Naive thymus-derived CD4-positive, alpha-beta T cell (primary cell): ENCODE data around the gene TMED4. TPM values are rescaled to one million over a fixed set of nuclear protein-coding genes. Genes with fewer than 3 reads are reported as not detected.

Experiments used
- ATAC-seq: fragments of 150-1000 bp; cut with Tn5 transposase; 2 replicates; pipeline ENCODE4 v1.10.0; 2021; ENCODE audit warnings: mild to moderate bottlenecking, moderate library complexity
- CTCF ChIA-PET: fragments of 350-600 bp; sonication (Branson Sonifier 250); formaldehyde crosslinking; loops from one replicate; lab custom pipeline; 2021; ENCODE audit warnings: antibody characterized with exemption; lab: Charles Lee
- POLR2A ChIA-PET: fragments of 350-600 bp; sonication (Branson Sonifier 250); formaldehyde crosslinking; loops from one replicate; lab custom pipeline; 2021; ENCODE audit warnings: antibody characterized with exemption, inconsistent platforms; lab: Charles Lee
- DNase-seq, 9 donors: peaks; one replicate each; pipeline versions ENCODE4 v3.0.0 to v3.0.0-alpha.2; 2020 to 2022; ENCODE audit warnings: mixed read lengths in 1 of 9
- H3K27ac ChIP-seq: one replicate; pipeline ENCODE4 v1.7.0; 2013; ENCODE audit warnings: mild to moderate bottlenecking, low read depth, low read length, moderate library complexity
- H3K27me3 ChIP-seq, 2 donors: one replicate each; pipeline ENCODE4 v1.7.0; 2013; ENCODE audit warnings: low read length in 2 of 2, mild to moderate bottlenecking in 2 of 2, moderate library complexity in 2 of 2; ENCODE audit not compliant: control insufficient read depth in 2 of 2, insufficient read depth in 2 of 2
- H3K36me3 ChIP-seq, 3 experiments: 1 replicate in 2 of 3; 2 replicates in 1 of 3; pipeline ENCODE4 v1.7.0; 2013; ENCODE audit warnings: low read length in 3 of 3, mild to moderate bottlenecking in 3 of 3, moderate library complexity in 1 of 3; ENCODE audit not compliant: insufficient read depth in 3 of 3, control insufficient read depth in 2 of 3
- H3K4me1 ChIP-seq, 2 donors: one replicate each; pipeline ENCODE4 v1.7.0; 2013; ENCODE audit warnings: low read length in 2 of 2, mild to moderate bottlenecking in 2 of 2, moderate library complexity in 1 of 2; ENCODE audit not compliant: control insufficient read depth in 2 of 2, insufficient read depth in 2 of 2
- H3K4me3 ChIP-seq: 2 replicates; pipeline ENCODE4 v1.7.0; 2013; ENCODE audit warnings: mild to moderate bottlenecking, low read length
- H3K9me3 ChIP-seq, 3 experiments: 1 replicate in 2 of 3; 2 replicates in 1 of 3; pipeline ENCODE4 v1.7.0; 2013; ENCODE audit warnings: low read length in 3 of 3; ENCODE audit not compliant: control insufficient read depth in 2 of 3
- H3K27ac Mint-ChIP-seq, 9 donors: one replicate each; pipeline ENCODE4 v1.8.0; 2020 to 2022; ENCODE audit warnings: mixed read lengths in 9 of 9, mild to moderate bottlenecking in 8 of 9, moderate library complexity in 5 of 9, inconsistent platforms in 2 of 9
- H3K27me3 Mint-ChIP-seq, 5 donors: one replicate each; pipeline ENCODE4 v1.8.0; 2021 to 2022; ENCODE audit warnings: mixed read lengths in 5 of 5, mild to moderate bottlenecking in 1 of 5
- H3K36me3 Mint-ChIP-seq, 5 donors: one replicate each; pipeline ENCODE4 v1.8.0; 2020 to 2022; ENCODE audit warnings: mixed read lengths in 5 of 5, mild to moderate bottlenecking in 3 of 5, inconsistent platforms in 1 of 5
- H3K4me1 Mint-ChIP-seq, 7 donors: one replicate each; pipeline ENCODE4 v1.8.0; 2020 to 2022; ENCODE audit warnings: mixed read lengths in 7 of 7, mild to moderate bottlenecking in 3 of 7, inconsistent platforms in 1 of 7
- H3K4me3 Mint-ChIP-seq, 10 donors: one replicate each; pipeline ENCODE4 v1.8.0; 2020 to 2022; ENCODE audit warnings: mild to moderate bottlenecking in 10 of 10, mixed read lengths in 10 of 10, moderate library complexity in 6 of 10, inconsistent platforms in 2 of 10
- H3K9me3 Mint-ChIP-seq, 11 donors: one replicate each; pipeline ENCODE4 v1.8.0; 2020 to 2022; ENCODE audit warnings: mixed read lengths in 11 of 11, mild to moderate bottlenecking in 4 of 11, inconsistent platforms in 1 of 11, moderate library complexity in 1 of 11
- intact Hi-C, 2 donors: fragments of 100-400 bp; cut with micrococcal nuclease; formaldehyde crosslinking; loops; one replicate each; pipeline ENCODE4 v1.15.1; 2023
- polyA plus RNA-seq, 2 donors: library from polyadenylated mRNA; unstranded; fragments of 300-500 nt; fragmentation: Illumina TruSeq; gene quantifications; one replicate each; pipeline ENCODE4 v1.2.3, GENCODE V29; 2021
- total RNA-seq, 6 experiments: library from RNA in 5 of 6; stranded (reverse) in 5 of 6; gene quantifications; 1 replicate in 5 of 6; 2 replicates in 1 of 6; pipeline ENCODE4 v1.2.3 and lab custom pipeline; 2021 to 2026

Gene TMED4
- total and polyA plus RNA-seq, 7 experiments from 2014 or later: 61.6 to 98.5 (median 93.7) TPM

DNA sequence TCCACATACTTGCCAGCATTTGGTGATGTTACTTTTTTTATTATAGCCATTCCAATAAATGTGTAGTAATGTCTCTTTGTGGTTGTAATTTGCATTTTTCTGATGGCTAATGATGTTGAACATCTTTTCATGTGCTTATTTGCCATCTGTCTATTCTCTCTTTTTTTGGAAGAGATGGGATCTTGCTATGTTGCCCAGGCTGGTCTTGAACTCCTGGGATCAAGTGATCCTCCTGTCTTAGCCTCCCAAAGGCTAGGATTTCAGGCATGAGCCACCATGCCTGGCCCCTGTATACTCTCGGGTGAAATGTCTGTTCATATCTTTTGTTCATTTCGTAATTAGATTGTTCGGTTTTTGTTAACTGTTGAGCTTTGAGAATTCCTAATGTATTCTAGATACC, 27.8 kb upstream of the TMED4 start:
- H3K9me3 ChIP-seq: no peaks in the 10 kb centered on the region
- H3K27ac ChIP-seq: no peak overlapping the region
- ChIA-PET CTCF (no interaction called here), POLR2A (interaction anchor here (0.9 kb wide), 1 partner anchor 26 kb away, joined by 3 read pairs; no protein-coding TSS in a partner anchor)
- ATAC-seq: no peak
- peaks cover 21 to 23% of the 10 kb centered on the region in 2 donors for H3K4me1 ChIP-seq
- no peaks in the 10 kb centered on the region for H3K27me3 ChIP-seq
- no peak overlapping the region for H3K4me3 ChIP-seq
- H3K4me1 Mint-ChIP-seq: peaks cover 9 to 61% (median 53%) of the 10 kb centered on the region in 7 donors
- H3K4me3 Mint-ChIP-seq: peak overlapping the region in 2 of 10 donors; percentile 23 to 25
- H3K27me3 Mint-ChIP-seq: peaks cover 0 to 4% (median 0%) of the 10 kb centered on the region in 5 donors
- intact Hi-C loops: no loop called here
- H3K36me3 ChIP-seq: no peaks in the 10 kb centered on the region
- H3K9me3 Mint-ChIP-seq: peaks cover 0 to 6% (median 0%) of the 10 kb centered on the region in 11 donors
- H3K27ac Mint-ChIP-seq: peak overlapping the region in 3 of 9 donors; percentile 31 to 51 (median 46)
- no peak for DNase-seq
- peaks cover 0 to 11% (median 3%) of the 10 kb centered on the region in 5 donors for H3K36me3 Mint-ChIP-seq

DNA sequence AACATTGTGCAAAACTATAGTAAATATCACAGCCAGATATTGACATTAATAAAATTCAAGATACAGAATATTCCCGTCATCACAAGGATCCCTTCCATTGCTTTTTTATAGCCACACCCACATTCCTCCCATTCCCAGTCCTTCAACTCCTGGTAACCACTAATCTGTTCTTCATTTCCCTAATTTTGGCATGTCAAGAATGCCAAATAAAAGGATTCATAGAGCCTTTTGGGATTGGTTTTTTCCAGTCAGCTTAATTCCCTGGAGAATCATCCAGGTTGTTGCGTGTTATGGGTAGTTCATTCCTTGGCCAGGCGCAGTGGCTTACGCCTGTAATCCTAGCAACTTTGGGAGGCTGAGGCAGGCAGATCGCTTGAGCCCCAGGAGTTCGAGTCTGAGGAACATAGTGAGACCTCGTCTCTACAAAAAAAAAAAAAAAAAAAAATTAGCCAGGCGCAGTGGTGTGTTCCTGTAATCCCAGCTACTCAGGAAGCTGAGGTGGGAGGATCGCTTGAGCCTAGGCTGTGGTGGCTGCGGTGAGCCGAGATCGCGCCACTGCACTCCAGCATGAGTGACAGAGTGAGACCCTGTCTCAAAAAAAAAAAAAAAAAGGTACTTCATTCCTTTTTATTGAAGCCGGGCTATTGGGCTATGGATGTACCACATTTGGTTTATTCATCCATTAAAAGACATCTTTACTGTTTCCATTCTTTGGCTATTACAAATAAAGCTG, 27.1 kb upstream of the TMED4 start:
- H3K27ac Mint-ChIP-seq: peak overlapping the region in 4 of 9 donors; percentile 6 to 72 (median 54)
- peaks cover 0 to 6% (median 0%) of the 10 kb centered on the region in 11 donors for H3K9me3 Mint-ChIP-seq
- Histone ChIP-seq H3K36me3 (no peaks in the 10 kb centered on the region), H3K4me3 (no peak overlapping the region), H3K27me3 (no peaks in the 10 kb centered on the region), H3K4me1 (peaks cover 13 to 17% of the 10 kb centered on the region in 2 donors), H3K9me3 (no peaks in the 10 kb centered on the region), H3K27ac (no peak overlapping the region)
- ChIA-PET POLR2A (interaction anchor here (0.9 to 3.7 kb wide), 2 partner anchors 26 to 28 kb away, joined by 3 to 46 read pairs; partner anchors contain the start of gene TMED4), CTCF (no interaction called here)
- peaks cover 0 to 7% (median 0%) of the 10 kb centered on the region in 5 donors for H3K36me3 Mint-ChIP-seq
- peaks cover 0 to 5% (median 0%) of the 10 kb centered on the region in 5 donors for H3K27me3 Mint-ChIP-seq
- peak overlapping the region in 7 of 10 donors; percentile 6 to 64 (median 42) for H3K4me3 Mint-ChIP-seq
- peaks cover 2 to 53% (median 48%) of the 10 kb centered on the region in 7 donors for H3K4me1 Mint-ChIP-seq
- DNase-seq: no peak
- intact Hi-C loops: no loop called here
- ATAC-seq: no peak

DNA sequence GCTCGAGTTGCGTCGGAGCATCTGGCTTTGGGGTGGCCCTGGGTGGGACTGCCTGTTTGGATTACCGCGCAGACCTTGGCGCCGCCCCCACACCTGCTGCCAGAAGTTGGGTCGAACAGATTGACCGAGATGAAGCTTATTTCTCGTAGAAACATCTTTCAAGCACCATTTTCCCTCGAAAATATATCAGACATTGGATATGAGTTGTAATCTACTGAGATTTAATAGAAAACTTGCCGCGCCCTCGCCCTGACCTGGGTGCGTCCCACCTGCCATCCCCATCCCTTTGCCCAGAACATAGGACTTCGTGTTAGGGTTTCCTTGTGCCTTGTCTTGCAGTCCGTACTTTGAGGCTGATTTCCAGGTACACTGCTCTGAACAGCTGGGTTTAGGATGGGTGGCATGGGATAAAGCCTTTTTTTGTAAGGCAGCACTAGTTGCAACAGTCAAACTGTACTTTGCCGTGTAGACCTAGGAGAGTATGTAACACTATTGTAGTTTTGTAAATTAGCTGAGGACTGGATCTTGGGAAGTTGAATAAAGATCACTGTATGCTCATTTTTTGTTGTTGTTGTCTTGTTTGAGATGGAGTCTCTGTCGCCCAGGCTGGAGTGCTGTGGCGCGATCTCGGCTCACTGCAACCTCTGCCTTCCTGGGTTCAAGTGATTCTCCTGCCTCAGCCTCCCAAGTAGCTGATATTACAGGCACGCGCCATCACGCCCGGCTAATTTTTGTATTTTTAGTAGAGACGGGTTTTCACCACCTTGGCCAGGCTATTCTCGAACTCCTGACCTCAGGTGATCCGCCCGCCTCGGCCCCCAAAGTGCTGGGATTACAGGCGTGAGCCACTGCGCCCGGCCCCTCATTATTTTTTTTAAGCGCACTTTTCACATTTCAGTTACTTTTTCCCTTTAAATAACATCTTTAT, 25.4 kb upstream of the TMED4 start:
- Histone ChIP-seq H3K4me3 (peak overlapping the region; percentile 71), H3K36me3 (no peaks in the 10 kb centered on the region), H3K4me1 (peaks cover 13 to 17% of the 10 kb centered on the region in 2 donors), H3K27ac (peak overlapping the region; percentile 93), H3K9me3 (no peaks in the 10 kb centered on the region), H3K27me3 (no peaks in the 10 kb centered on the region)
- Mint-ChIP-seq H3K4me1 (peaks cover 0 to 52% (median 44%) of the 10 kb centered on the region in 7 donors), H3K27ac (peak overlapping the region; percentile 91 to 100 (median 98)), H3K27me3 (peaks cover 0 to 16% (median 0%) of the 10 kb centered on the region in 5 donors), H3K36me3 (peaks cover 0 to 7% (median 0%) of the 10 kb centered on the region in 5 donors), H3K4me3 (peak overlapping the region; percentile 81 to 99 (median 98)), H3K9me3 (peaks cover 0 to 6% (median 0%) of the 10 kb centered on the region in 11 donors)
- ATAC-seq (no peak), DNase-seq (no peak)
- ChIA-PET CTCF (interaction anchor here (0.6 kb wide), 1 partner anchor 117 kb away, joined by 3 read pairs; the partner anchor contains the start of gene NUDCD3), POLR2A (interaction anchor here (0.7 to 3.7 kb wide), 29 partner anchors 9 to 484 kb away, joined by 3 to 59 read pairs (median 7); partner anchors contain the start of genes DDX56, H2AZ2, NUDCD3 and POLD2)
- intact Hi-C loops: loop anchor here (1.0 to 2.0 kb wide), 4 partner anchors 8 to 503 kb away; partner anchors contain the start of gene TBRG4 (in 1 of the 2)

DNA sequence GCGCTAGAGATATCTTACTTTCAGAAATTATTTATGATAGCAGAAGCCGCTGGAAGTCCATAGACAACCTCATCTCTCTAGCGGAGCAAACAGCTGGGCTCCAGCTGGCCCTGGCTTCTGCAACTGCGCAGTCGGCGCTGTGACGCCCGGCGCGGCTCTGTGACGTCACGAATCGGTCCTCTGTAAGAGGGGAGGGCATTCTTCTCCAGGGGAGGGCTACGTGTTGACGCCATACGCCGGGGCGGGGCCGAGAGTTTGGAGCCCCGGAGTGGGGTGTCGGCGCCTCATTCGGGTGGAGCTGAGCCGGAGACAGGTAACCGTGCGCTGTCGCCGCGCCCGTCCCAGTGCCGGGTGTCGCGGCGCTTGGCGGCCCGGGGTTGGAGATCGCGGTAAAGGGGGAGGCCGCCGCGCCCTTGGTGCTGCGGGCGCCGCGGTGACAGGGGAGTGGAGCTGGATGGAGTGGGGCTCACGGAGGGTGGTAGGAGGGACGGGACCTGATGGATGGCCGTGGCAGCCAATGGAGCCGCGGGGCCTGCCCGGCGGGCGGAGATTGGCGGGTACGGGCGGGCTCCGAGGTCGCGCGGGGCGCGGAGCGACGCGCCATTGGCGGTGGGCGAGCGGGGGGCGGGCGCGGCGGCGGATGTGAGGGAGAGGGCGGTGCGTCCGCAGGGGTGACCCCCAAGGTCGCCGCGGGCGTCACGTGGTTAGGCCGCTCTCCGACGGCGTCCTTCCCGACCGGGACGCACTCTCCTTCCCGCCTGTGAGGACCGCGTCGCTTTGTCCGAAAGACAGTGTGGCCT, 24.5 kb upstream of the TMED4 start, which contains the start of gene OGDH:
OGDH (plus strand) TSS at position 287 of the 800 bp plus-strand sequence. CDS start 17,717 bp downstream, outside the sequence.
- Histone ChIP-seq H3K4me1 (peaks cover 13 to 17% of the 10 kb centered on the region in 2 donors), H3K9me3 (no peaks in the 10 kb centered on the region), H3K27ac (peak within 1 kb of the TSS; percentile 93), H3K36me3 (no peaks in the 10 kb centered on the region), H3K27me3 (no peaks in the 10 kb centered on the region), H3K4me3 (peak within 1 kb of the TSS; percentile 71)
- Mint-ChIP-seq H3K4me3 (peak within 1 kb of the TSS; percentile 81 to 99 (median 98)), H3K4me1 (peaks cover 0 to 45% (median 36%) of the 10 kb centered on the region in 7 donors), H3K27ac (peak within 1 kb of the TSS; percentile 93 to 100 (median 98)), H3K27me3 (peaks cover 0 to 21% (median 0%) of the 10 kb centered on the region in 5 donors), H3K36me3 (peaks cover 0 to 7% (median 0%) of the 10 kb centered on the region in 5 donors), H3K9me3 (peaks cover 0 to 6% (median 0%) of the 10 kb centered on the region in 11 donors)
- ATAC-seq: peak; percentile 95
- intact Hi-C loops: loop anchor here (1.0 to 2.0 kb wide), 17 partner anchors 9 to 524 kb away; partner anchors contain the start of genes H2AZ2 (in 2 of the 2), NUDCD3 (in 2 of the 2), PPIA (in 2 of the 2) and PURB (in 2 of the 2)
- ChIA-PET POLR2A (interaction anchor here (0.6 to 3.7 kb wide), 34 partner anchors 10 to 505 kb away, joined by 3 to 59 read pairs (median 5); partner anchors contain the start of genes DDX56, H2AZ2, NUDCD3 and POLD2), CTCF (interaction anchor here (0.6 to 1.4 kb wide), 4 partner anchors 30 to 241 kb away, joined by 3 to 4 read pairs (median 3); partner anchors contain the start of genes H2AZ2 and NUDCD3)
- DNase-seq: peak; percentile 99 to 100 (median 100)

DNA sequence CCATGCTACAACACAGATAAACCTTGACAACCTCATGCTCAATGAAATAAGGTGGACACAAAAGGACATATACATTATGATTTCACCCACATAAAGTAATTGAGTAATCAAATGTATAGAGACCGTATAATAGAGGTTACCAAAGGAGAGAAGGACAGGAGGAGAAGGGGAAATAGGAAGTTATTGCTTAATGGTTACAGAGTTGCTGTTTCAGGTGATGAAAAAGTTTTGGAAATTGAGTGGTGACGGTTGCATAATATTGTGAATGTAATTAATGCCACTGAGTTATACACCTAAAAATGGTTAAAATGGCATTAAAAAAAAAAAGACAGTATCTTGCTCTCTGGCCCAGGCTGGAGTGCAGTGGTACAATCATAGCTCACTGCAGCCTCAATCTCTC, 22.9 kb upstream of the TMED4 start:
- peak overlapping the region in 5 of 9 donors; percentile 19 to 100 (median 86) for H3K27ac Mint-ChIP-seq
- H3K4me1 Mint-ChIP-seq: peaks cover 0 to 41% (median 33%) of the 10 kb centered on the region in 7 donors
- CTCF ChIA-PET: interaction anchor here (0.5 kb wide), 1 partner anchor 22 kb away, joined by 3 read pairs; no protein-coding TSS in a partner anchor
- intact Hi-C loops: no loop called here
- H3K9me3 Mint-ChIP-seq: peaks cover 0 to 6% (median 0%) of the 10 kb centered on the region in 11 donors
- no peaks in the 10 kb centered on the region for H3K36me3 ChIP-seq
- no peaks in the 10 kb centered on the region for H3K9me3 ChIP-seq
- H3K4me1 ChIP-seq: peaks cover 13 to 17% of the 10 kb centered on the region in 2 donors
- H3K4me3 ChIP-seq: no peak overlapping the region
- peaks cover 0 to 7% (median 0%) of the 10 kb centered on the region in 5 donors for H3K36me3 Mint-ChIP-seq
- H3K27me3 Mint-ChIP-seq: peaks cover 0 to 35% (median 0%) of the 10 kb centered on the region in 5 donors
- ATAC-seq: no peak
- no peaks in the 10 kb centered on the region for H3K27me3 ChIP-seq
- H3K4me3 Mint-ChIP-seq: peak overlapping the region in 5 of 10 donors; percentile 34 to 81 (median 42)
- POLR2A ChIA-PET: interaction anchor here (0.6 to 3.2 kb wide), 6 partner anchors 11 to 507 kb away, joined by 3 to 36 read pairs (median 6); partner anchors contain the start of genes H2AZ2, NUDCD3 and TBRG4
- no peak for DNase-seq
- H3K27ac ChIP-seq: no peak overlapping the region
